Retina (tissue), 1 donor: ENCODE data around the gene HEATR5A.
"Not testable (repeated sequence)": the region's sequence is repeated elsewhere in the genome, so short reads cannot be mapped to it uniquely, and the experiment has no call there.

Experiments
- DNase-seq: peaks from one replicate; pipeline ENCODE4 v3.0.0-alpha.2; 2016

Gene HEATR5A

DNA sequence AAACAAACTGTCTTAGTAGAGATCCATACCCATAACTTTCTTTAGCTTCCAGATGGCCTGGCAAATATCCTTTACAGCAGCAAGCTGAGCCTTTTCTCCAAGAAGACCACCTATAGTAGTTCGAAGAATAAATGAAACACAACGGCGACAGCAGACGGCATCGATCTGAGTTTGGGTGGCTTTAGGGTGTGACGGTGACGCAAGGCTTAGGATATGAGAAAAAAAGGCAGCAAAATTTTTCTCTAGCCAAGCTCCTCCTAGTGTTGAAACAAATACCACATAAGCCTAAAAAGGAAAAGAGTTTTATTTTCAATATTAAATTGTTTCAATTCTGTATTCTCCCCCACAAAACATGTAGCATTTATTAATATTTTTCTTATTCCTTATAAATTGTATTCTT is 33.3 kb downstream of the HEATR5A start:
- DNase-seq, result no peak

- no peak for DNase-seq
Observed at GRCh38 chr14:31386271-31386670, 34.1 kb downstream of the HEATR5A start.

DNA sequence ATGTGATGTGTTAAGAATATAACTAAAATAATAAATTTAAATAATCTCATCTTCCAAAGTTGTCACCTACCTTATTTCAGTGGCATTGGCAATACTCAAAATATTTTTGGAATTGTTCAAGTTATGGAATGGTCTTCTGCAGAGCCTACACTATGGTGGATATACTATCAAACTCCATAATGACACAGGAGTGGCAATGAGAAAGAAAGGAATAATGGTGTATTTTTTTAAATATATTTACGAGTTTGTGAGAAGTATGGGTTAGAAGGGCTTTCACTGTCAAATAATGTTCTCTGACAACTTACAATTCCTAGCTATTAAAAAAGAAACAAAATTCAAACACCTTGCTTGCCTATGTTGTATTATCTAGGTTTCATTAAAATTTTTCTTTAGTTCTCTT is 38.1 kb downstream of the HEATR5A start:
- no peak for DNase-seq

- no peak for DNase-seq
Observed at GRCh38 chr14:31380106-31380505, 40.2 kb downstream of the HEATR5A start.

DNA sequence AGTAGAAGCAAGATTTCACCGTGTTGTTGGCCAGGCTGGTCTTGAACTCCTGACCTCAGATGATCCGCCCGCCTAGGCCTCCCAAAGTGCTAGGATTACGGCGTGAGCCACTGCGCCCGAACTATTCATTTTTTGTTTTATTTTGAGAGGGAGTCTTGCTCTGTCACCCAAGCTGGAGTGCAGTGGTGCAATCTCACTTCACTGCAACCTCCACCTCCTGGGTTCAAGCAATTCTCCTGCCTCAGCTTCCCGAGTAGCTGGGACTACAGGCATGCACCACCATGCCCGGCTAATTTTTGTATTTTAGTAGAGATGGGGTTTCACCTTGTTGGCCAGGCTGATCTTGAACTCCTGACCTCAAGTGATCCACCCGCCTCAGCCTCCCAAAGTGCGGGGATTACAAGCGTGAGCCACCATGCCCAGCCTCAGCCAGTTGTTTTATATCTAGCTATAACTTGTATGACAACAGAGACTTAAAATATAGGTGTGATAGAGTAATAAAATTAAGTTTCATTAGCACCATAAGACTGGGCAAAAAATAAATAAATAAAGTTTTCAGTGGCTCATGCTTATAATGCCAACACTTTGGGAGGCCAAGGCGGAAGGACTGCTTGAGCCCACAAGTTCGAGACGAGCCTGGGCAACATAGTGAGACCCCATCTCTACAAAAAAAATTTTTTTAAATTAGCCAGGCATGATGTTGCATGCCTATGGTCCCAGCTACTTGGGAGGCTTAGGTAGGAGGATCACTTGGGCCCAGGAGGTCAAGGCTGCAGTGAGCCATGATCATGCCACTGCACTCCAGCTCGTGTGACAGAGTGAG is 41.0 kb downstream of the HEATR5A start:
- DNase-seq, result not testable (repeated sequence)

DNA sequence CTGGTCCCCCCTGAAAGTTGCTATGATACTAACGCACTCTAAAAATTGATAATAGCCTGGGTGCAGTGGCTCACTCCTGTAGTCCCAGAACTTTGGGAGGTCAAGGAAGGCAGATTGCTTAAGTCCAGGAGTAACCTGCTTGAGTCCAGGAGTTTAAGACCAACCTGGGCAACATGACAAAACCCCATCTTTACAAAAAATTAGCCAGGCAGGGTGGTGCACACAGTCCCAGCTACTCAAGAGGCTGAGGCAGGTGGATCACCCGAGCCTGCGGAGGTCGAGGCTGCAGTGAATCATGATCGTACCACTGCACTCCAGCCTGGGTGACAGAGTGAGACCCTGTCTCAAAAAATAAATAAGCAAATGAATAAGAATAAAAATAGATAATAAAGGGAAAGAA is 42.9 kb downstream of the HEATR5A start:
- DNase-seq, result no peak

GRCh38 chr14:31371646-31372045 is 48.7 kb downstream of the HEATR5A start:
- no peak for DNase-seq

DNA sequence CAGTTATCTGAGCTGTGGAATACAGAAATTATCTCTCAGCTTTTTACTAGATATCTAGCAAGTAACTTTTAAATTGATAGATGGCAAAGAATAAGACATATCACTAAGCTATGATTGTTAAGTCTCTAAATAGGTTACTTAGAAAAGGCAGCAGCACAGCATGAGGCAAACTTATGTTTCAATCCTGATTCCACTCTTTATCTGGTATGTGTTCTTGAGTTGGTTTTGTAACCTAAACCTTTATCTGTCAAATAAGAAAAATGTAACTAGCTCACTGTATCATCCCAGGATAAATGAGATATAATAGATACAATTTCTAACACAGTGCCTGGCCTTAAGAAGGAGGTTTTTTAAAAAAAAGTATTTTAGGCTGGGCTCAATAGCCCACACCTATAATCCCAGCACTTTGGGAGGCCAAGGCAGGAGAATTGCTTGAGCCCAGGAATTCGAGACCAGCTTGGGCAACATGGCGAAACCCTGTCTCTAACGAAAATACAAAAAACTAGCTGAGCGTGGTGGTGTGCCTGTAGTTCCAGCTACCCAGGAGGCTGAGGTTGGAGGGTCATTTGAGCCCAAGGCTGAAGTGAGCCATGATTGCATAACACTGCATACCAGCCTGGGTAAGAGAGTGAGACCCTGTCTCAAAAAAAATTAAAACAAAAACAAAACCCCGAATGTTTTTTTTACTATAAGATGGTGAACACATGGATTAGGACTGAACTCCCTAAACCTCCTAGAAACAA is 56.8 kb downstream of the HEATR5A start:
- no peak for DNase-seq

GRCh38 chr14:31362746-31363145 is 57.6 kb downstream of the HEATR5A start:
- DNase-seq, result no peak

GRCh38 chr14:31361761-31362160 is 58.6 kb downstream of the HEATR5A start:
- not testable (repeated sequence) for DNase-seq

DNA sequence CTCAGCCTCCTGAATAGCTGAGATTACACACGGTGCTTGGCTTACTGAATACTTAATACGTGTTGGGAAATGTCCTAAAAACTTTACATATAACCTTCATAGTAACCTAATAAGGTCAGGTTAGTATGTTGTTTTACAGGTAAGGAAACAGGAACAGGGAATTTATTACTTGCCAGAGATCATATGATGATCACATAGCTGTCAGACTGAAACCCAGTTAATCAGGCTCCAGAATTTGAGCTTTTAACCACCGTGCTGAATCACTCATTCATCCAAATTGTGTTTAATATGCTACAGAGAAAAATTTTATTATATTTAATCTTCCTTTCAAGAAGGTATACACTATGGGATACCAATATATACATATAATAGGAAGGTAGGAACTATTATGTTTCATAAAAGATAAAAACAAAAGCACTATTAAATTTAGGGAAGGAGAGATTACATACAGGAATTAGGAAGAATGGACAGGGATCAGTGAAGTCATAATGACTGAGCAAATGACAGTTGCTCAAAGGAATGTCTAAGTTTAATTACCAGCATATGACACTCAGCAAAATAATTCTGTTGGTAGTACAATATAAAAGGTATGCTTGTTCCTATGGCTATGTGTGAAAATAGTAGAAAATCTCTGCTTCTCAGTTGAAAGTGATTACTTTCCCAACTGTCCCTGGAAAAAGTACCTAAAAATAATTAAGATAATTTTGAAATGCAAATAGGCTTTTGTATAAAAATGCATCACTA is 59.3 kb downstream of the HEATR5A start:
- DNase-seq, result no peak

DNA sequence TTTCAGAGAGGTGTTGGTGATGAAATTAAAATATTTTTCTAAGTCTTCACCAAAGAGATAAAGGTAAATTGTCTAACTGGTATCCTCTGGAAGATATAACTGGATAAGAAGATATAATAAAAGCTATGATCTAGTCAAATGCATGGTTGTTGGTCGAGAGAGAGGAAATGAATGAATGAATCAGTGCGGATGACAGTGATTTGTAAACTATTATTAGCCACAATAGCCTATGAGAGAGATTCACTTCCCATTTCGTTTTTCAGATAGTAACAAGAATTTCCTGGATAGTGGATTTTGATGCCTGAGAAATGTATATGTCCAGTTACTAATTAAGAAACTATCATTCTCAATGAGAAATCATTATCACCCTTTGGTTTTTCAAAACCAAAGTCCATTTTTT is 63.1 kb downstream of the HEATR5A start:
- DNase-seq, result no peak

DNA sequence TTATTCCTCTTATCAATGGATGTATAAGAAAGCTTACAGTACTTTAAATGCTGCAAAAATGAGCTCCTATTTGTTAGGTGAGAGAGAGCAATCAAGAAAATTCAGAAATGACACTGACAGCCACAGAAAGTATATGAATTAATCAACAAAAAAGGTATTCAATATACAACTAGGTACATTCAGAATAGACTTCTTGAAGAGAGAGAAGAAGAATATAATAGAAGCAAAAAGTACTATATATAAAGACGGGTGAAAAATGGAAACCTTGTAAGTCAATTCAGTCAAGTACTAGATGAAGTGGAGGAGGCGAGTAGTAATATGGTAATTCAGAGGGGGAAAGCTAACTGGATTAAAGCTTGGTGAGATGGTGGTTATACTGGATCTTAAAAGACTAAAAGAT is 74.3 kb downstream of the HEATR5A start:
- no peak for DNase-seq

- DNase-seq, result no peak
Observed at GRCh38 chr14:31341280-31341679, 79.1 kb downstream of the HEATR5A start.

- DNase-seq, result no peak
Observed at GRCh38 chr14:31340297-31341063, 79.9 kb downstream of the HEATR5A start.

DNA sequence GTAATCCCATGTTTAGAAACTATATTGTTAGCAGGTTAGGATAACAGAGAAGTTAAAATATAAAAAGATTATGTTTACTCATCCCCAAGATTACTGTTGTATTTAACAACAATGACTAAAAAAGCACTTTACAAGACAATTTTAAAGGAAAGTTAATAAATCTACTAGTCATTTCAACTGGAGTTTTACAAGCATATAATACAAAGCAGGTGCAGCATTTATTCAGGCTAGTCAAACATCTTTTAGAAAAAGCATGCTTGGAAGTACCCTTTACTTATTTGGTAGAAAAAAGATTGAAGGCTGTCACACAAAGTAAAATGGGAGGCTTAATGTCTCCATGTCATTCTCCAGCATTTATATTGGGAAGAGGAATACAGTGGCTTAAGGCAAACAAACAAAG is 80.6 kb downstream of the HEATR5A start:
- no peak for DNase-seq

- DNase-seq, result no peak
Observed at GRCh38 chr14:31337331-31337730, 83.0 kb downstream of the HEATR5A start.

DNA sequence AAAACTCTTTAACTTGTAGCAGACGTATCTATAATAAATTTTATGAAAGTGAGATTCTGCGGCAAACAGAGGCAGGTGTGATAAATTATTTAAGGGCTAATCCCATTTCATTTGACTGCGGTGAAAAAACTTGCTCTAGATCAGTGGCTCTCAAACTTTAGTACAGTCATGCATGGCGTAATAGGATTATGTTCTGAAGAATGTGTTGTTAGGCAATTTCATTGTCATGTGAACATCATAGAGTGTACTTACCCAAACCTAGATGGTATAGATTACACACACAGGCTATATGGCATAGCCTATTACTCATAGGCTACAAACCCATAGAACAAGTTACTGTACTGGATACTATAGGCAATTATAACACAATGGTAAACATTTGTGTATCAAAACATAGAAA is 83.7 kb downstream of the HEATR5A start:
- no peak for DNase-seq

DNA sequence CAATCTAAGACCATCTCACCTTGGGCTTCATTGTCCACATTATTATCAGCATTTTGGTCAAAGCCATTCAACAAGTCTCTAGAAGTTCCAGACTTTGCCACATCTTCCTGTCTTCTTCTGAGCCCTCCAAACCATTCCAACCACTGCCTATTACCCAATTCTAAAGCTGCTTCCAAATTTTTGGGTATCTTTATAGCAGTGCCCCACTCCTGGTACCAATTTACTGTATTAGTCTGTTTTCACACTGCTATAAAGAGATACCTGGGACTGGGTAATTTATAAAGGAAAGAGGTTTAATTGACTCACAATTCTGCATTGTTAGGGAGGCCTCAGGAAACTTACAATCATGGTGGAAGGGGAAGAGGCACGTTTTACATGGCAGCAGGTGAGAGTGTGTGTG is 89.0 kb downstream of the HEATR5A start:
- DNase-seq, result not testable (repeated sequence)

GRCh38 chr14:31329876-31330521 is 90.4 kb downstream of the HEATR5A start:
- DNase-seq, result not testable (repeated sequence)

GRCh38 chr14:31326111-31326510 is 94.2 kb downstream of the HEATR5A start:
- no peak for DNase-seq

GRCh38 chr14:31323419-31323818 is 96.9 kb downstream of the HEATR5A start:
- DNase-seq, result no peak
